HG03060 (cell line): ENCODE results near the gene TULP1.

ENCODE experiments used
- ATAC-seq: cut with Tn5 transposase; IDR thresholded peaks from one replicate; pipeline ENCODE4 v1.9.1; 2021; ENCODE audit warnings: low read depth, moderate number of reproducible peaks; ENCODE audit not compliant: unreplicated experiment

Gene TULP1

GRCh38 chr6:35499372-35499771 is 13.3 kb downstream of the TULP1 start:
- no peak for ATAC-seq

GRCh38 chr6:35498422-35499067 is 14.2 kb downstream of the TULP1 start:
- ATAC-seq: no peak

- ATAC-seq: no peak
Observed at GRCh38 chr6:35497571-35498421, 14.9 kb downstream of the TULP1 start.

GRCh38 chr6:35496841-35497570 is 15.7 kb downstream of the TULP1 start, which contains the start of gene TEAD3:
Gene TEAD3 (minus strand): TSS chr6:35497079.
- ATAC-seq: no peak

GRCh38 chr6:35496036-35496840 is 16.5 kb downstream of the TULP1 start:
- no peak for ATAC-seq

- ATAC-seq: no peak
Observed at GRCh38 chr6:35495258-35496035, 17.2 kb downstream of the TULP1 start.

- no peak for ATAC-seq
Observed at GRCh38 chr6:35494161-35494563, 18.5 kb downstream of the TULP1 start.

GRCh38 chr6:35493307-35493983 is 19.3 kb downstream of the TULP1 start:
- no peak for ATAC-seq

- no peak for ATAC-seq
Observed at GRCh38 chr6:35492974-35493284, 19.8 kb downstream of the TULP1 start.

- ATAC-seq: no peak
Observed at GRCh38 chr6:35492258-35492973, 20.3 kb downstream of the TULP1 start.

GRCh38 chr6:35491558-35492257 is 21.0 kb downstream of the TULP1 start:
- no peak for ATAC-seq

GRCh38 chr6:35490821-35491557 is 21.7 kb downstream of the TULP1 start:
- no peak for ATAC-seq

GRCh38 chr6:35489995-35490791 is 22.5 kb downstream of the TULP1 start:
- no peak for ATAC-seq

- ATAC-seq: no peak
Observed at GRCh38 chr6:35489066-35489465, 23.6 kb downstream of the TULP1 start.

- ATAC-seq: no peak
Observed at GRCh38 chr6:35488517-35488862, 24.2 kb downstream of the TULP1 start.

- ATAC-seq: no peak
Observed at GRCh38 chr6:35487658-35488516, 24.8 kb downstream of the TULP1 start.
